ENCODE measurements around the gene TAP1.
A peak's percentile ranks its signal among the peaks of the same experiment; 100 is the strongest.

The TAP1 gene

GRCh38 chr6:32860674-32861073 lies 7.2 kb upstream of the TAP1 start:
- DNase-seq (ENCODE audit: low spot score), result no peak

- no peak for DNase-seq (ENCODE audit: low spot score)
Observed at GRCh38 chr6:32858194-32858593, 4.7 kb upstream of the TAP1 start.

GRCh38 chr6:32857156-32857891 lies 3.8 kb upstream of the TAP1 start:
- no peak for DNase-seq (ENCODE audit: low spot score)

GRCh38 chr6:32855467-32856174 lies 2.1 kb upstream of the TAP1 start:
- no peak for DNase-seq (ENCODE audit: low spot score)

GRCh38 chr6:32854376-32855178 lies 1.1 kb upstream of the TAP1 start:
- peak; percentile 58 for DNase-seq (ENCODE audit: low spot score)

- DNase-seq (ENCODE audit: low spot score), result peak; percentile 52
Observed at GRCh38 chr6:32852844-32853540, 512 bp downstream of the TAP1 start.

GRCh38 chr6:32852018-32852843 lies 1.3 kb downstream of the TAP1 start:
- no peak for DNase-seq (ENCODE audit: low spot score)

- DNase-seq (ENCODE audit: low spot score), result no peak
Observed at GRCh38 chr6:32851025-32851424, 2.5 kb downstream of the TAP1 start.

GRCh38 chr6:32849126-32849525 lies 4.4 kb downstream of the TAP1 start:
- DNase-seq (ENCODE audit: low spot score), result no peak

GRCh38 chr6:32847795-32848194 lies 5.7 kb downstream of the TAP1 start:
- DNase-seq (ENCODE audit: low spot score), result no peak

GRCh38 chr6:32847004-32847403 lies 6.5 kb downstream of the TAP1 start:
- no peak for DNase-seq (ENCODE audit: low spot score)

GRCh38 chr6:32845384-32845884 lies 8.1 kb downstream of the TAP1 start:
- peak; percentile 39 for DNase-seq (ENCODE audit: low spot score)

GRCh38 chr6:32844839-32845383 lies 8.6 kb downstream of the TAP1 start:
- no peak for DNase-seq (ENCODE audit: low spot score)

GRCh38 chr6:32843979-32844838 lies 9.3 kb downstream of the TAP1 start, which contains the start of gene PSMB8:
Gene PSMB8, minus strand, starts transcription at chr6:32844047. Its CDS starts 51 bp downstream, at chr6:32843996.
- DNase-seq (ENCODE audit: low spot score), result peak; percentile 98

GRCh38 chr6:32843331-32843978 lies 10.0 kb downstream of the TAP1 start:
- DNase-seq (ENCODE audit: low spot score), result no peak

GRCh38 chr6:32842690-32843089 lies 10.8 kb downstream of the TAP1 start:
- DNase-seq (ENCODE audit: low spot score), result no peak

- DNase-seq (ENCODE audit: low spot score), result no peak
Observed at GRCh38 chr6:32842021-32842650, 11.4 kb downstream of the TAP1 start.

GRCh38 chr6:32840604-32841246 lies 12.8 kb downstream of the TAP1 start:
- peak; percentile 43 for DNase-seq (ENCODE audit: low spot score)
